ENCODE measurements around the gene GJB5.

DNA sequence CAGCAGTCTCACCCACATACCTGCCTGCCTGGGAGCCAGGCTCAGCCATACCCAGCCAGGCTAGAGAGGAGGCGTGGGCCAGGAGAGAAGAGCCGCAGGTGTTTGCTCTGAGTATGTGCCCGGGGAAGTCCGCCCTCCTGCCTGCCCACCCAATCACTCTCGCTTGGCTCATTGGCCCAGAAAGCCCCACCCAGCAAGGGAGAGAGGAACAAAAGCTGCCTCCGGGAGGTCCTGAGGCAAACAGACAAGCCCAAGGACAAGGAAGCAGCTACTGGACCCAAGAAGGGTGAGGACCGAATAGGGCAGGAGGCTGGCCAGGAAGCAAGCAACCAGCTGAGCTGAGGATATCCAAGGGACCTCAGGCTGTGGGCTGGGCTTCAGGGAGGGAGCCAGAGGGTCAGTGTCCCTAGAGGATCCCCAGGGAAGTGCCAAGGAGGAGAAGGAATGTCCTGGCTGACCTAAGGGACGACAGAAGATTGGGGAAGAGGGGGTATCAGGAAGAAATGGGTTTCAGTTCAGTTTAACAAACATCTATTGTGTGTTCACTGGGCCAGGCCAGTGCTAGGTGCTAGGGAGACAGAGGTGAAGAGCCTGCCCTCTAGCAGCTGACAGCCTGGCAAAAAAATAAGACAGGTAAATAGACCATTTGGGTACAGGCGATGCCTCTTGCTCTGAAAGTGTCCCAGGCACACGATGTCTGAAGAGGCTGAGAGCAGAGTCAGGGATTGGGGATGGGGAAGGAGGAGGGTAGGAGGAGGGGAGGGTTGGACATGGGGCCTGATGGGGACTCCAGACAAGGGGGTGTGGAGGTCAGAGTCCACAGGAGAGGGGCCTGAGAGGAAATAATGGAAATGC is 4.9 kb downstream of the GJB5 start, which contains the start of gene GJB4:
- TF ChIP-seq, protein P1, sequence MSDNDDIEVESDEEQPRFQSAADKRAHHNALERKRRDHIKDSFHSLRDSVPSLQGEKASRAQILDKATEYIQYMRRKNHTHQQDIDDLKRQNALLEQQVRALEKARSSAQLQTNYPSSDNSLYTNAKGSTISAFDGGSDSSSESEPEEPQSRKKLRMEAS (IDR thresholded peaks at IDR 0.05; ENCODE audit: low read depth, low read length): no peak
- TF ChIP-seq, protein P2, sequence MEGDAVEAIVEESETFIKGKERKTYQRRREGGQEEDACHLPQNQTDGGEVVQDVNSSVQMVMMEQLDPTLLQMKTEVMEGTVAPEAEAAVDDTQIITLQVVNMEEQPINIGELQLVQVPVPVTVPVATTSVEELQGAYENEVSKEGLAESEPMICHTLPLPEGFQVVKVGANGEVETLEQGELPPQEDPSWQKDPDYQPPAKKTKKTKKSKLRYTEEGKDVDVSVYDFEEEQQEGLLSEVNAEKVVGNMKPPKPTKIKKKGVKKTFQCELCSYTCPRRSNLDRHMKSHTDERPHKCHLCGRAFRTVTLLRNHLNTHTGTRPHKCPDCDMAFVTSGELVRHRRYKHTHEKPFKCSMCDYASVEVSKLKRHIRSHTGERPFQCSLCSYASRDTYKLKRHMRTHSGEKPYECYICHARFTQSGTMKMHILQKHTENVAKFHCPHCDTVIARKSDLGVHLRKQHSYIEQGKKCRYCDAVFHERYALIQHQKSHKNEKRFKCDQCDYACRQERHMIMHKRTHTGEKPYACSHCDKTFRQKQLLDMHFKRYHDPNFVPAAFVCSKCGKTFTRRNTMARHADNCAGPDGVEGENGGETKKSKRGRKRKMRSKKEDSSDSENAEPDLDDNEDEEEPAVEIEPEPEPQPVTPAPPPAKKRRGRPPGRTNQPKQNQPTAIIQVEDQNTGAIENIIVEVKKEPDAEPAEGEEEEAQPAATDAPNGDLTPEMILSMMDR (IDR thresholded peaks at IDR 0.05; ENCODE audit: low read depth, low read length): no peak
- TF ChIP-seq POLR2A (IDR thresholded peaks at IDR 0.05; ENCODE audit: extremely low read depth, insufficient read length): no peak

Measured in NB4 (cell line).